Measurements from ENCODE around the gene LYST. TPM values are rescaled to one million over a fixed set of nuclear protein-coding genes. Genes with fewer than 3 reads are reported as not detected.

The LYST gene
- total and polyA plus RNA-seq, 2 of the 4 experiments (the other 2 are of a cell fraction), result 2.2 to 7.2 TPM

- in situ Hi-C loops (cut with MboI; ENCODE audit: low sequenced_read_pairs), result no loop called here
- Histone ChIP-seq H3K9ac (ENCODE audit: low read depth, low read length) (no peak overlapping the region), H3K4me2 (ENCODE audit: low read depth, low read length) (no peak overlapping the region), H2AFZ (replicated peaks; ENCODE audit: low read length, poor library complexity) (no peak overlapping the region), H3K36me3 (ENCODE audit: control insufficient read depth, insufficient read depth, low read length) (no peaks in the 10 kb centered on the region), H2BK15ac (ENCODE audit: low read depth, low read length) (no peak overlapping the region), H2BK20ac (ENCODE audit: low read depth, low read length) (no peak overlapping the region), H4K20me1 (ENCODE audit: insufficient read depth, low read length) (peaks cover 5% of the 10 kb centered on the region; the same call in 1 of the 2 replicates), H3K27ac (ENCODE audit: insufficient read depth, low read length) (no peak overlapping the region), H3K23ac (ENCODE audit: low read depth, low read length) (no peak overlapping the region), H3K4ac (ENCODE audit: low read depth, low read length) (no peak overlapping the region), H3K18ac (ENCODE audit: low read depth, low read length) (no peak overlapping the region), H3K27me3 (ENCODE audit: control insufficient read depth, insufficient read depth, low read length) (no peaks in the 10 kb centered on the region), H3K4me3 (ENCODE audit: insufficient read depth, low read depth, low read length) (no peak overlapping the region), H4K8ac (ENCODE audit: low read depth in 2 of 2, low read length in 2 of 2) (no peak overlapping the region), H3K9me1 (ENCODE audit: insufficient read depth, low read length) (no peaks in the 10 kb centered on the region), H4K91ac (ENCODE audit: insufficient read depth, low read depth, low read length) (no peak overlapping the region), H3K9me3 (ENCODE audit: control insufficient read depth, insufficient read depth, low read length) (no peaks in the 10 kb centered on the region), H2AK9ac (replicated peaks; ENCODE audit: low read depth, low read length, poor library complexity) (no peak overlapping the region), H3K56ac (ENCODE audit: extremely low read depth, insufficient read depth, low read length) (no peak overlapping the region), H4K5ac (ENCODE audit: low read depth, low read length) (no peak overlapping the region), H2AK5ac (ENCODE audit: low read depth, low read length) (no peak overlapping the region), H3K14ac (replicated peaks; ENCODE audit: low read depth, low read length) (no peak overlapping the region), H3K79me1 (ENCODE audit: low read depth in 1 of 2, low read length in 2 of 2) (peaks cover 2 to 22% of the 10 kb centered on the region in 2 experiments; a peak in 3 of 4 replicates), H2BK120ac (ENCODE audit: low read depth, low read length) (no peak overlapping the region), H2BK5ac (ENCODE audit: low read depth, low read length, poor library complexity, severe bottlenecking) (no peak overlapping the region), H3K4me1 (ENCODE audit: control insufficient read depth, insufficient read depth, low read length) (no peaks in the 10 kb centered on the region)
- intact Hi-C loops (cut with micrococcal nuclease), result no loop called here
- dilution Hi-C loops (cut with HindIII; ENCODE audit: low sequenced_read_pairs, unreplicated experiment), result no loop called here
- no peak for TF ChIP-seq MXI1 (IDR thresholded peaks at IDR 0.05; ENCODE audit: borderline replicate concordance, low read depth, low read length)
- no peak for TF ChIP-seq CTCF (conservative IDR thresholded peaks at IDR 0.05; ENCODE audit: low read depth, low read length)
- TF ChIP-seq NFE2L2 (IDR thresholded peaks at IDR 0.05; ENCODE audit: low read depth, low read length), result no peak
- TF ChIP-seq FOS (IDR thresholded peaks at IDR 0.05; ENCODE audit: low read depth, low read length), result no peak
- TF ChIP-seq ELK1 (IDR thresholded peaks at IDR 0.05; ENCODE audit: borderline replicate concordance, low read depth, low read length), result no peak
- no peak for TF ChIP-seq RFX5 (IDR thresholded peaks at IDR 0.05; ENCODE audit: low read depth, low read length)
- TF ChIP-seq USF2 (IDR thresholded peaks at IDR 0.05; ENCODE audit: low read depth, low read length), result no peak
- TF ChIP-seq MAZ (IDR thresholded peaks at IDR 0.05; ENCODE audit: borderline replicate concordance, low read depth, low read length), result no peak
- TF ChIP-seq MAFK (IDR thresholded peaks at IDR 0.05; ENCODE audit: low read depth, low read length), result no peak
- no peak for TF ChIP-seq POLR2A (IDR thresholded peaks at IDR 0.05; ENCODE audit: low read depth, low read length)
- no peak for TF ChIP-seq SMC3 (IDR thresholded peaks at IDR 0.05; ENCODE audit: low read depth, low read length)
- no peak for TF ChIP-seq CHD1 (IDR thresholded peaks at IDR 0.05; ENCODE audit: low read depth, low read length)
- ChIA-PET POLR2A (ENCODE audit: unreplicated experiment) (no interaction called here), CTCF (no interaction called here)
- ATAC-seq (ENCODE audit: low read depth), result no peak
- no TSS peak for BruUV-seq (replicated peaks)
- WGBS, 2 experiments (ENCODE audit: extremely low coverage in 2 of 2, insufficient read length in 1 of 2), result no CpG with 5 or more reads among the region's 3 CpGs
- no peak for DNase-seq
Observed at GRCh38 chr1:235854347-235854746, 12.4 kb downstream of the LYST start.

All from IMR-90 (cell line).